ENCODE results near the gene FAM89A.

- TF ChIP-seq CTCF (IDR thresholded peaks at IDR 0.05) = no peak
- no peak for TF ChIP-seq EP300 (IDR thresholded peaks at IDR 0.05)
- no peak for TF ChIP-seq POLR2A (IDR thresholded peaks at IDR 0.05)
These were observed 52.6 kb downstream of the FAM89A start for GRCh38 chr1:230987448-230987847.

Data from tibial nerve (tissue), 4 donors.